Kidney (tissue), 14 donors: ENCODE results near the gene MEF2D. TPM values are rescaled to one million over a fixed set of nuclear protein-coding genes. Genes with fewer than 3 reads are reported as not detected.

Experiments used
- DNase-seq, 5 donors: peaks; one replicate each; pipeline ENCODE4 v3.0.0-alpha.2; 2013 to 2020
- FAIRE-seq: peaks from 2 replicates; lab custom pipeline; 2012; peaks lifted over from hg19 to GRCh38; lab: Jason Lieb, UNC
- H3K27ac ChIP-seq, 2 donors: one replicate each; pipeline ENCODE4 v1.7.0; 2013; ENCODE audit warnings: low read depth in 2 of 2, low read length in 2 of 2, inconsistent platforms in 1 of 2
- H3K27me3 ChIP-seq: one replicate; pipeline ENCODE4 v1.7.1; 2013; ENCODE audit warnings: low read length, inconsistent platforms; ENCODE audit not compliant: control insufficient read depth, insufficient read depth
- H3K36me3 ChIP-seq, 3 donors: one replicate each; pipeline versions ENCODE4 v1.7.0 to v1.7.1; 2013; ENCODE audit warnings: low read length in 3 of 3, control low read depth in 1 of 3, inconsistent platforms in 1 of 3; ENCODE audit not compliant: insufficient read depth in 3 of 3, control insufficient read depth in 2 of 3
- H3K4me1 ChIP-seq, 3 donors: one replicate each; pipeline versions ENCODE4 v1.7.0 to v1.7.1; 2013; ENCODE audit warnings: low read length in 3 of 3, inconsistent platforms in 1 of 3, low read depth in 1 of 3; ENCODE audit not compliant: control insufficient read depth in 2 of 3, insufficient read depth in 2 of 3
- H3K4me3 ChIP-seq, 3 donors: one replicate each; pipeline versions ENCODE4 v1.7.0 to v1.8.1; 2013; ENCODE audit warnings: low read length in 3 of 3, control low read depth in 1 of 3, inconsistent platforms in 1 of 3
- H3K9ac ChIP-seq, 3 donors: one replicate each; pipeline versions ENCODE4 v1.7.0 to v1.7.1; 2013; ENCODE audit warnings: low read length in 3 of 3, control low read depth in 1 of 3, inconsistent platforms in 1 of 3
- H3K9me3 ChIP-seq, 3 donors: one replicate each; pipeline versions ENCODE4 v1.7.0 to v1.7.1; 2013; ENCODE audit warnings: low read length in 3 of 3, control low read depth in 1 of 3, inconsistent platforms in 1 of 3; ENCODE audit not compliant: control insufficient read depth in 2 of 3, insufficient read depth in 1 of 3
- intact Hi-C: fragments of 100-400 bp; cut with DNase I; formaldehyde crosslinking; loops from one replicate; pipeline ENCODE4 v1.11.1; 2022
- polyA plus RNA-seq: library from polyadenylated mRNA; stranded (reverse); fragments of 350-450 nt; fragmentation: Illumina TruSeq; extraction: RNeasy Lipid Tissue Mini Kit (QIAGEN cat#74804); gene quantifications from one replicate; pipeline ENCODE4 v1.2.3, GENCODE V29; 2014; ENCODE audit warnings: low read depth, low replicate concordance; ENCODE audit not compliant: insufficient read depth
- total RNA-seq: library from RNA; stranded (reverse); fragmentation: NEBNext Ultra II Directional; extraction: Animal tissue kit (Norgen Biotek cat#: 25700); gene quantifications from one replicate; pipeline ENCODE4 v1.2.1, GENCODE V29; 2021
- TF ChIP-seq, protein P1 (sequence below): IDR thresholded peaks from 3 replicates; pipeline ENCODE4 v1.5.1; 2012; ENCODE audit warnings: mild to moderate bottlenecking, moderate library complexity, borderline replicate concordance; ENCODE audit not compliant: insufficient read depth; ENCODE audit errors: extremely low read depth
- donor health status: control.
- donor health status: control.
- donor health status: control.
- donor health status: control.
- donor health status: control.
- donor health status: DM: yes; HTN: yes; CAD: no.
- donor health status: Normal renal cell carcinoma (clear cell type).

MEF2D gene
- total and polyA plus RNA-seq, 2 donors from 2014 or later = 13.7 to 49.3 TPM

DNA sequence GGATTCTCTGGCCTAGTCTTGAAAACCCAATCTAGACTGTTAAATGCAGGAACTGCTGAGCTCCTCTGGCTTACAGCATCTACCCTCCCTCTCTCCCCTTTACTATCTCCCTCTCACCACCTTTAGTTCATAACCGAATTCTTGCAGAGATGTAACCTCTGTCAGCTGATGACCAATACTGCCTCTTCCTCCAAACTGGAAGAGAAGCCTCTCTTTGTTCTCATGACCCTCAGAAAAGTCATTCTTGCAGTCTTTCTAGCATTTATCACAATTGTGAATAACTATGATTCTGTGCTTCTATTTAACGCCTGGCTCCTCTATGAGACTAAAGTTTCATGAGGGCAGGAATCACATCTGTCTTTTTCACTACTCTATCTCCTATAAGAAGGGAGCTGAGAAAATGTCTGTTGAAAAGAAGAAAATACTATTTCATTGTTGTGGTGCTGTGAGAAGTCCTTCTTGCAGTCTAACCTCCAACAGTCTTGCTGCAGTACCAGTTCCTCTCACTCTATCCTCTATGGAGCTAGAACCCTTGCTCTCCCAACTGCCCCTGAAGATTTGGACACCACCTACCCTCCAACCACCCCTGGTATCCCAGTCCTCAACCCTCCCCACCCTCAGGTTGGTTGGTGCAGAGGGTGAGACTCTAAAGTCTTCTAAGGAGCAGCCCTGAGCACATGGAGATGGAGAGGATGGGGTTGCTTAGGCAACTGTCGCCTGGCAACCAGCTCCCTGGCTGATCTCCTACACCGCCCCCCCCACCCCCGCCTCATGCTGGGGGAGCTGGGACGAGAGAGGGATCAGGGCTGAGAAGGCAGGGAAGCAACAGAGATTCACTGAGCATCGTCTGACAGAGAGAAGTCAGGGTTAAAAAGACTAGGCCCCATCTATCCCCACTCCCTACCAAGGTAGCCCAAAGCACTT is 13.9 kb downstream of the MEF2D start:
- no peak for FAIRE-seq
- no peak overlapping the region for H3K4me3 ChIP-seq
- no peaks in the 10 kb centered on the region for H3K27me3 ChIP-seq
- H3K9me3 ChIP-seq = no peaks in the 10 kb centered on the region
- H3K4me1 ChIP-seq = peaks cover 0 to 50% (median 27%) of the 10 kb centered on the region in 3 donors
- no peak overlapping the region for H3K27ac ChIP-seq
- no peak for DNase-seq
- H3K36me3 ChIP-seq = peaks cover 3 to 17% (median 13%) of the 10 kb centered on the region in 3 donors
- TF ChIP-seq, protein P1, sequence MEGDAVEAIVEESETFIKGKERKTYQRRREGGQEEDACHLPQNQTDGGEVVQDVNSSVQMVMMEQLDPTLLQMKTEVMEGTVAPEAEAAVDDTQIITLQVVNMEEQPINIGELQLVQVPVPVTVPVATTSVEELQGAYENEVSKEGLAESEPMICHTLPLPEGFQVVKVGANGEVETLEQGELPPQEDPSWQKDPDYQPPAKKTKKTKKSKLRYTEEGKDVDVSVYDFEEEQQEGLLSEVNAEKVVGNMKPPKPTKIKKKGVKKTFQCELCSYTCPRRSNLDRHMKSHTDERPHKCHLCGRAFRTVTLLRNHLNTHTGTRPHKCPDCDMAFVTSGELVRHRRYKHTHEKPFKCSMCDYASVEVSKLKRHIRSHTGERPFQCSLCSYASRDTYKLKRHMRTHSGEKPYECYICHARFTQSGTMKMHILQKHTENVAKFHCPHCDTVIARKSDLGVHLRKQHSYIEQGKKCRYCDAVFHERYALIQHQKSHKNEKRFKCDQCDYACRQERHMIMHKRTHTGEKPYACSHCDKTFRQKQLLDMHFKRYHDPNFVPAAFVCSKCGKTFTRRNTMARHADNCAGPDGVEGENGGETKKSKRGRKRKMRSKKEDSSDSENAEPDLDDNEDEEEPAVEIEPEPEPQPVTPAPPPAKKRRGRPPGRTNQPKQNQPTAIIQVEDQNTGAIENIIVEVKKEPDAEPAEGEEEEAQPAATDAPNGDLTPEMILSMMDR = no peak
- intact Hi-C loops = no loop called here
- H3K9ac ChIP-seq = no peak overlapping the region

DNA sequence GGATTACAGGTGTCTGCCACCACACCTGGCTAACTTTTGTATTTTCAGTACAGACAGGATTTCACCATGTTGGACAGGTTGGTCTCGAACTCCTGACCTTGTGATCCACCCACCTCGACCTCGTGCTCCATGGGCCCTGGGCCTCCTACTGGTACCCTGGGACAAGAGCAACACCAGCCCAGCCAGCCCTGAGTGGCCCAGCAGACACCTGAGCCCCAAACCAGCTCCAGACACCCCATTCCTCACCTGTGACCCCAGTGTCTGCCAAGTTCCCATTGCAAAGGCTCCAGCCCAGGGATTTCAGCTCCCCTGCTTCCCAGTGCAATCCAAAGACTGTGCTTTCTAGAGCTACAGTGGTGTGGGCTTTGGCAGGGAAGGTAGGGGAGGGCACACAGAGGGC is 14.6 kb downstream of the MEF2D start:
- Histone ChIP-seq H3K27ac (no peak overlapping the region), H3K36me3 (peaks cover 3 to 21% (median 18%) of the 10 kb centered on the region in 3 donors), H3K9ac (no peak overlapping the region), H3K9me3 (no peaks in the 10 kb centered on the region), H3K27me3 (no peaks in the 10 kb centered on the region), H3K4me1 (peaks cover 0 to 44% (median 20%) of the 10 kb centered on the region in 3 donors), H3K4me3 (no peak overlapping the region)
- FAIRE-seq = no peak
- intact Hi-C loops = no loop called here
- no peak for DNase-seq
- TF ChIP-seq, protein P1 = no peak

DNA sequence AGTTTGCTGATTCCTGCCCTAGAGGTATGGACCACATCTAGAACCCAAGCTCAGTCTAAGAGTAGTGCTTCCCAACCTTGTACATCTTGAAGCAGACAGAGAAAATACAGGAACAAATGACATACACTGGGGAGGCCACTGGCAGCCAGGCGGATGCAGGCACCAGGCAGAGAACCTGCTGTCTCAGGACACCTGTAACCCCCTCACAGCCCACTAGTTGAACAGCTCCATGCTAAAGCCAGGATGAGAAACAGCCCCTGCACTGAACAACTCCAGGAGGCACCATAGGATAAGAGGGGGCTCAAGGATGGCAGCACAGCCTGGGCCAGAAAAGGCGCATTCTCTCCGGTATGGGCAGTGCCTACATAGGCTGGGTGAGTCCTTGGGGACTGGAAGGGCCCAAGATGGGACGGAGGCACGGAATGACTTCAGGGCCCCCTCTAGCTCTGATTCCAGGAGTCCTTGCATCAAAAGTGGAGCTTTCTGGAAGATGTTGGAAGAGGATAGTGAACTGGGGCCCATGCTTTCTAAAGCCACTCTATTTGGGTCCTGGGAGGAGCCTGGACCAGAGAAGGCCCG is 16.0 kb downstream of the MEF2D start:
- peaks cover 0 to 32% (median 7%) of the 10 kb centered on the region in 3 donors for H3K4me1 ChIP-seq
- intact Hi-C loops = no loop called here
- H3K9me3 ChIP-seq = no peaks in the 10 kb centered on the region
- TF ChIP-seq, protein P1 = no peak
- peaks cover 5 to 34% (median 29%) of the 10 kb centered on the region in 3 donors for H3K36me3 ChIP-seq
- H3K9ac ChIP-seq = no peak overlapping the region
- H3K4me3 ChIP-seq = no peak overlapping the region
- no peak overlapping the region for H3K27ac ChIP-seq
- H3K27me3 ChIP-seq = no peaks in the 10 kb centered on the region
- DNase-seq = no peak
- no peak for FAIRE-seq
